SU-DHL-6 (cell line): ENCODE results near the gene MCHR2.
"Not testable (repeated sequence)": the region's sequence is repeated elsewhere in the genome, so short reads cannot be mapped to it uniquely, and the experiment has no call there.

Source experiments
- H2AFZ ChIP-seq: fragments of 200-600 bp; sonication (generic); 2 replicates; pipeline ENCODE4 v1.6.1; 2014; ENCODE audit warnings: low read depth, mild to moderate bottlenecking, moderate library complexity, mixed read lengths, antibody characterized with exemption, low read length; ENCODE audit not compliant: severe bottlenecking
- H3F3A ChIP-seq: fragments of 200-600 bp; shearing (Covaris generic); 2 replicates; pipeline ENCODE4 v1.6.0; 2016; ENCODE audit warnings: antibody characterized with exemption, mild to moderate bottlenecking; ENCODE audit not compliant: insufficient read depth
- H3K27ac ChIP-seq: fragments of 200-600 bp; sonication (generic); 2 replicates; pipeline ENCODE4 v1.5.1; 2016; ENCODE audit warnings: low read depth, mild to moderate bottlenecking, low read length, moderate library complexity, mixed read lengths
- H3K27me3 ChIP-seq: fragments of 200-600 bp; sonication (generic), shearing (Covaris generic); 2 replicates; pipeline ENCODE4 v1.6.0; 2014; ENCODE audit warnings: mild to moderate bottlenecking, low read length
- H3K36me3 ChIP-seq: fragments of 200-600 bp; sonication (generic); 2 replicates; pipeline ENCODE4 v1.6.1; 2014; ENCODE audit warnings: mild to moderate bottlenecking, low read length, mixed read lengths
- H3K4me2 ChIP-seq: fragments of 300-600, 200-600 bp; shearing (Covaris generic), sonication (generic); 2 replicates; pipeline ENCODE4 v1.6.0; 2014; ENCODE audit warnings: low read length, low read depth, mild to moderate bottlenecking; ENCODE audit not compliant: poor library complexity, severe bottlenecking
- H3K4me3 ChIP-seq: fragments of 200-600 bp; sonication (generic); 2 replicates; pipeline ENCODE4 v1.5.1; 2014; ENCODE audit warnings: antibody characterized with exemption, low read length, mild to moderate bottlenecking, mixed read lengths; ENCODE audit not compliant: insufficient read depth, poor library complexity, severe bottlenecking
- H3K79me2 ChIP-seq: fragments of 200-600 bp; sonication (generic); 2 replicates; pipeline ENCODE4 v1.6.1; 2014; ENCODE audit warnings: mild to moderate bottlenecking, low read length, moderate library complexity; ENCODE audit not compliant: insufficient read depth
- H3K9ac ChIP-seq: fragments of 200-600 bp; sonication (generic); 2 replicates; pipeline ENCODE4 v1.7.0; 2014; ENCODE audit warnings: mild to moderate bottlenecking, low read length
- H3K9me2 ChIP-seq: fragments of 200-600 bp; sonication (generic); replicated peaks from 2 replicates; pipeline ENCODE4 v1.6.1; 2014; ENCODE audit warnings: low read length; ENCODE audit not compliant: insufficient read depth
- H3K9me3 ChIP-seq: fragments of 200-600 bp; sonication (generic); 2 replicates; pipeline ENCODE4 v1.6.1; 2014; ENCODE audit warnings: low read length, mixed read lengths; ENCODE audit not compliant: insufficient read depth
- H4K20me1 ChIP-seq: fragments of 200-600 bp; sonication (generic); 2 replicates; pipeline ENCODE4 v1.6.1; 2014; ENCODE audit warnings: low read depth, mild to moderate bottlenecking, antibody characterized with exemption, low read length, moderate library complexity, mixed read lengths
- EZH2phosphoT487 ChIP-seq: fragments of 200-600 bp; sonication (generic), shearing (Covaris generic); conservative IDR thresholded peaks from 2 replicates; pipeline ENCODE4 v1.6.1; 2018; ENCODE audit warnings: mild to moderate bottlenecking, antibody characterized with exemption, low read length, moderate library complexity, mixed read lengths
- TF ChIP-seq, protein P1 (sequence below): fragments of 200-600 bp; sonication (generic); IDR thresholded peaks from one replicate; pipeline ENCODE4 v1.5.1; 2017; ENCODE audit warnings: antibody characterized with exemption, mild to moderate bottlenecking, low read length, moderate library complexity; ENCODE audit not compliant: insufficient read depth, poor library complexity, severe bottlenecking

MCHR2 gene, protein sequence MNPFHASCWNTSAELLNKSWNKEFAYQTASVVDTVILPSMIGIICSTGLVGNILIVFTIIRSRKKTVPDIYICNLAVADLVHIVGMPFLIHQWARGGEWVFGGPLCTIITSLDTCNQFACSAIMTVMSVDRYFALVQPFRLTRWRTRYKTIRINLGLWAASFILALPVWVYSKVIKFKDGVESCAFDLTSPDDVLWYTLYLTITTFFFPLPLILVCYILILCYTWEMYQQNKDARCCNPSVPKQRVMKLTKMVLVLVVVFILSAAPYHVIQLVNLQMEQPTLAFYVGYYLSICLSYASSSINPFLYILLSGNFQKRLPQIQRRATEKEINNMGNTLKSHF

DNA sequence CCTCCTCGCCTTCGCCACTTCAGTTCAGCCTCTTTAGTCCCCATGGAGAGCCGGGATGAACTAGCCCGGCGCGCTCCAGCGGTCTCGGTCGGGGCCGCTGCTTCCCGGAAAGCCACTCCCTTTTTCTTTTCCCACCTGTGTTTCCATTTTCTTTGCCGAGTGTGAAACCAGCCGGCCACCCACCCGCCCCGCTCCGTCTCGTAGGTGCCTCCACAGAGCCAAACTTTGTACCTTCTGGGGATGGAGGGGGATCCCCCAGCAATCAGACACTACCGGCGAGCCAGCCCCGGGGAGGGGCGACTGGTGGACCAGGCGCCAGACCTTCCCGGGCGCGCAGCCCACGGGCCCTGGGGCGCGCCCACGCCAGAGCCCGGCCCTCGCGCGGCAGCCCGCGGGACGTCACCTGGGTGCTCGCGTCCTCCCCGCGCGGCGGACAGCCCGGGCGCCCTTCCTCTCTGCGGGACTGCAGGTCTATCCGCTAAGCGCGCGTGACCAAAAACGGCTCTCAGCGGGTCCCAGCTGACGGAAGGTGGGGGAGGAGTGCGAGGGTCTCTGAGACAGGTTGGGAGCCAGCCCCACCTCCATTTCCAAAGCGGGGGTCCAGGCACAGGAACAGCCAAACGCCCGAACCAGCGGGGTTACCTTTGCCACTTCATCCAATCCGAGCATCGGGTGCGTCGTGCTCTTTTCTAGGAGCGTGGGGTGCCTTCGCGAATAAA lies at the start of gene MCHR2:
MCHR2 (minus strand) TSS at position 691 of the 719 bp plus-strand sequence. CDS start 38,076 bp downstream, outside the sequence.
- TF ChIP-seq, protein P1, sequence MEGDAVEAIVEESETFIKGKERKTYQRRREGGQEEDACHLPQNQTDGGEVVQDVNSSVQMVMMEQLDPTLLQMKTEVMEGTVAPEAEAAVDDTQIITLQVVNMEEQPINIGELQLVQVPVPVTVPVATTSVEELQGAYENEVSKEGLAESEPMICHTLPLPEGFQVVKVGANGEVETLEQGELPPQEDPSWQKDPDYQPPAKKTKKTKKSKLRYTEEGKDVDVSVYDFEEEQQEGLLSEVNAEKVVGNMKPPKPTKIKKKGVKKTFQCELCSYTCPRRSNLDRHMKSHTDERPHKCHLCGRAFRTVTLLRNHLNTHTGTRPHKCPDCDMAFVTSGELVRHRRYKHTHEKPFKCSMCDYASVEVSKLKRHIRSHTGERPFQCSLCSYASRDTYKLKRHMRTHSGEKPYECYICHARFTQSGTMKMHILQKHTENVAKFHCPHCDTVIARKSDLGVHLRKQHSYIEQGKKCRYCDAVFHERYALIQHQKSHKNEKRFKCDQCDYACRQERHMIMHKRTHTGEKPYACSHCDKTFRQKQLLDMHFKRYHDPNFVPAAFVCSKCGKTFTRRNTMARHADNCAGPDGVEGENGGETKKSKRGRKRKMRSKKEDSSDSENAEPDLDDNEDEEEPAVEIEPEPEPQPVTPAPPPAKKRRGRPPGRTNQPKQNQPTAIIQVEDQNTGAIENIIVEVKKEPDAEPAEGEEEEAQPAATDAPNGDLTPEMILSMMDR, result no peak
- TF ChIP-seq EZH2phosphoT487, result no peak
- Histone ChIP-seq H3K4me3 (no peak within 1 kb of the TSS), H3K9me3 (no peaks in the 10 kb centered on the region), H3K79me2 (no peaks in the 10 kb centered on the region), H3K4me2 (no peak within 1 kb of the TSS), H4K20me1 (no peaks in the 10 kb centered on the region), H2AFZ (no peak within 1 kb of the TSS), H3K9ac (no peak within 1 kb of the TSS), H3K36me3 (no peaks in the 10 kb centered on the region), H3K27ac (no peak within 1 kb of the TSS), H3K9me2 (no peaks in the 10 kb centered on the region), H3F3A (no peaks in the 10 kb centered on the region), H3K27me3 (no peaks in the 10 kb centered on the region; the same call in 1 of the 2 replicates)

DNA sequence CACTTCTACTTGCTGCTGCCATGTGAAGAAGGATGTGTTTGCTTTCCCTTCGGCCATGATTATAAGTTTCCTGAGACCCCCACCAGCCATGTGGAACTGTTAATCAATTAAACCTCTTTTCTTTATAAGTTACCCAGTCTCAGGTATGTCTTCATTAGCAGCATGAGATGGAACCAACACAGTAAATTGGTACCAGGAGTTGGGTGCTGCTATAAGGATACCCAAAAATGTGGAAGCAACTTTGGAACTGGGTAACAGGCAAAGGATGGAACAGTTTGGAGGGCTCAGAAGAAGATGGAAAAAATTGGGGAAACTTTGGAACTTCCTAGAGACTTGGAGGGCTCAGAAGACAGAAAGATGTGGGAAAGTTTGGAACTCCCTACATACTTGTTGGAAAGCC lies 44.5 kb upstream of the MCHR2 start:
- not testable (repeated sequence) for H3K9me2 ChIP-seq, H3K79me2 ChIP-seq, H3F3A ChIP-seq, H3K27me3 ChIP-seq, H3K9ac ChIP-seq, H3K36me3 ChIP-seq, H4K20me1 ChIP-seq, H3K4me2 ChIP-seq, H3K9me3 ChIP-seq, H2AFZ ChIP-seq, H3K4me3 ChIP-seq, H3K27ac ChIP-seq

DNA sequence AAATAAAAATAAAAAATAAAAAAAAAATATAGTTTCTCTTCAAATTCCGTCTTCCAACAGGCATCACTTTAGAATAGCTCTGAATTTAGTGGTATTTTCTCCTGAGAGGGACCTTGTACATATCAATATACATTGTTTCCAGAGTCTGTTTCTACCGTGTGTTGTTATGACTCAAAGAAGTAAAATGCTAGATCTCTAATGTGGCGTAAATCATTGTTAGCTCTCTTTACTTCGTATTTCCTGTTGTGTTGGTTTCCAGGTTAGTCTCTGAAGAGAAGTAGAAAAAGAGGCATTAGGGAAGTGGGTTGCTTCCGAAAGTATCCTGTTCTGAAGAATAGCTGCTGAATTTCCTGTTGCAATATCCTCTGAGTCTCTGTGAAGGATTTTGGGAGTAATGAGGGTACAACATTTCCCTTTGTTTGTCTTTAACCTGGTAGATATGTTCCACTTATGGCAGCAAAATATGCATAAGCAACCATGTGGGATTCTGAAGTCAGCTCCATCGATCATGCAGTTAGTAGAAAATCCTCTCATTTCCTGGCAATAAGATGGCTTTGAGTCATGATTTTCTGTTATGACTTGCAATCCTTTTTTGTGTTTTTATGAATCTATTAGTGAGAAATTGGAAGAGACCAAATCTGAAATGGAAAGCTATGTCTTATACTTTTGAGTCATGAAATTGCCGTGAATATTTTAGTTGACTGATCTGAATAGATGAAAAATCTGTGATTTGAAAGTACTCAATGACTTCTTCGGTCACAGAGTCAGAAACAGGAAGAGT lies 42.0 kb upstream of the MCHR2 start:
- Histone ChIP-seq H4K20me1 (no peaks in the 10 kb centered on the region), H3K9me2 (no peaks in the 10 kb centered on the region), H3K79me2 (no peaks in the 10 kb centered on the region), H3K36me3 (no peaks in the 10 kb centered on the region), H3K4me2 (no peak overlapping the region), H3K9me3 (no peaks in the 10 kb centered on the region), H3K4me3 (no peak overlapping the region), H3K27me3 (no peaks in the 10 kb centered on the region), H3K27ac (no peak overlapping the region), H3K9ac (no peak overlapping the region), H3F3A (no peaks in the 10 kb centered on the region), H2AFZ (no peak overlapping the region)
- no peak for TF ChIP-seq EZH2phosphoT487
- TF ChIP-seq, protein P1, result no peak
